IMR-90 (cell line): ENCODE measurements around the gene LANCL3. TPM values are rescaled to one million over a fixed set of nuclear protein-coding genes. Genes with fewer than 3 reads are reported as not detected.
"Not testable (repeated sequence)": the region's sequence is repeated elsewhere in the genome, so short reads cannot be mapped to it uniquely, and the experiment has no call there.

Source experiments
- ATAC-seq: fragments of 200-7000 bp; cut with Tn5 transposase; 2 replicates; pipeline ENCODE4 v1.9.1; 2020; ENCODE audit warnings: low read depth, mild to moderate bottlenecking, moderate library complexity
- BruUV-seq: library from RNA; stranded (reverse); fragments of 400-500 nt; replicated peaks from 2 replicates; lab custom pipeline; 2021; lab: Mats Ljungman, UMichigan
- CTCF ChIA-PET: fragments of 300-600 bp; formaldehyde crosslinking; extraction: SDS; loops from one replicate; lab custom pipeline; 2021; ENCODE audit warnings: antibody characterized with exemption; lab: Yijun Ruan, JAX
- POLR2A ChIA-PET: fragments of 300-600 bp; sonication (Branson Sonifier 250); formaldehyde crosslinking; loops from one replicate; lab custom pipeline; 2022; ENCODE audit warnings: antibody characterized with exemption; ENCODE audit not compliant: unreplicated experiment; lab: Charles Lee
- DNase-seq: peaks from one replicate; pipeline ENCODE4 v3.0.0; 2013
- H2AFZ ChIP-seq: replicated peaks from 2 replicates; pipeline ENCODE3; 2013; ENCODE audit warnings: low read length, mild to moderate bottlenecking; ENCODE audit not compliant: poor library complexity
- H2AK5ac ChIP-seq: 2 replicates; pipeline ENCODE4 v1.6.1; 2013; ENCODE audit warnings: low read depth, low read length, inconsistent platforms
- H2AK9ac ChIP-seq: replicated peaks from 2 replicates; pipeline ENCODE3; 2013; ENCODE audit warnings: mild to moderate bottlenecking, low read depth, low read length, moderate library complexity; ENCODE audit not compliant: poor library complexity
- H2BK120ac ChIP-seq: 2 replicates; pipeline ENCODE4 v1.6.1; 2013; ENCODE audit warnings: low read depth, low read length, inconsistent platforms
- H2BK15ac ChIP-seq: 3 replicates; pipeline ENCODE4 v1.6.1; 2013; ENCODE audit warnings: low read depth, low read length, inconsistent platforms
- H2BK20ac ChIP-seq: 2 replicates; pipeline ENCODE4 v1.6.1; 2013; ENCODE audit warnings: low read depth, mild to moderate bottlenecking, inconsistent platforms, low read length, moderate library complexity
- H2BK5ac ChIP-seq: 2 replicates; pipeline ENCODE4 v1.6.1; 2013; ENCODE audit warnings: mild to moderate bottlenecking, low read depth, low read length, inconsistent platforms; ENCODE audit not compliant: poor library complexity, severe bottlenecking
- H3K14ac ChIP-seq: replicated peaks from 2 replicates; pipeline ENCODE4 v1.6.1; 2013; ENCODE audit warnings: low read depth, low read length, inconsistent platforms
- H3K18ac ChIP-seq: 2 replicates; pipeline ENCODE4 v1.6.1; 2013; ENCODE audit warnings: low read depth, low read length, control low read depth
- H3K23ac ChIP-seq: 2 replicates; pipeline ENCODE4 v1.6.1; 2013; ENCODE audit warnings: low read depth, low read length, inconsistent platforms
- H3K27ac ChIP-seq: 2 replicates; pipeline ENCODE4 v1.5.1; 2013; ENCODE audit warnings: mild to moderate bottlenecking, control low read depth, low read length; ENCODE audit not compliant: insufficient read depth
- H3K27me3 ChIP-seq: 2 replicates; pipeline ENCODE4 v1.6.1; 2013; ENCODE audit warnings: low read length; ENCODE audit not compliant: control insufficient read depth, insufficient read depth
- H3K36me3 ChIP-seq: 2 replicates; pipeline ENCODE4 v1.6.1; 2013; ENCODE audit warnings: low read length, mixed read lengths; ENCODE audit not compliant: control insufficient read depth, insufficient read depth
- H3K4ac ChIP-seq: 2 replicates; pipeline ENCODE4 v1.6.1; 2013; ENCODE audit warnings: low read depth, low read length, inconsistent platforms
- H3K4me1 ChIP-seq: 2 replicates; pipeline ENCODE4 v1.6.1; 2013; ENCODE audit warnings: low read length, mixed read lengths; ENCODE audit not compliant: control insufficient read depth, insufficient read depth
- H3K4me2 ChIP-seq: 2 replicates; pipeline ENCODE4 v1.6.1; 2013; ENCODE audit warnings: low read depth, mild to moderate bottlenecking, control low read depth, low read length, moderate library complexity
- H3K4me3 ChIP-seq: 2 replicates; pipeline ENCODE4 v1.5.1; 2013; ENCODE audit warnings: low read depth, mild to moderate bottlenecking, control low read depth, low read length, moderate library complexity; ENCODE audit not compliant: insufficient read depth
- H3K56ac ChIP-seq: 2 replicates; pipeline ENCODE4 v1.6.1; 2013; ENCODE audit warnings: low read length, inconsistent platforms; ENCODE audit not compliant: insufficient read depth; ENCODE audit errors: extremely low read depth
- H3K79me1 ChIP-seq, 2 experiments: 2 replicates each; pipeline ENCODE4 v1.6.1; 2013; ENCODE audit warnings: low read length in 2 of 2, inconsistent platforms in 1 of 2, low read depth in 1 of 2
- H3K9ac ChIP-seq: 2 replicates; pipeline ENCODE4 v1.6.1; 2013; ENCODE audit warnings: low read depth, low read length, control low read depth
- H3K9me1 ChIP-seq: 2 replicates; pipeline ENCODE4 v1.6.1; 2013; ENCODE audit warnings: low read length, inconsistent platforms; ENCODE audit not compliant: insufficient read depth
- H3K9me3 ChIP-seq: 2 replicates; pipeline ENCODE4 v1.6.1; 2013; ENCODE audit warnings: low read length; ENCODE audit not compliant: control insufficient read depth, insufficient read depth
- H4K20me1 ChIP-seq: 2 replicates; pipeline ENCODE4 v1.6.1; 2013; ENCODE audit warnings: low read length, inconsistent platforms; ENCODE audit not compliant: insufficient read depth
- H4K5ac ChIP-seq: 2 replicates; pipeline ENCODE4 v1.6.1; 2013; ENCODE audit warnings: mild to moderate bottlenecking, low read depth, low read length, control low read depth
- H4K8ac ChIP-seq, 2 experiments: 2 replicates each; pipeline ENCODE4 v1.6.1; 2013; ENCODE audit warnings: low read depth in 2 of 2, low read length in 2 of 2, control low read depth in 1 of 2, inconsistent platforms in 1 of 2
- H4K91ac ChIP-seq: 2 replicates; pipeline ENCODE4 v1.6.1; 2013; ENCODE audit warnings: low read depth, low read length, inconsistent platforms; ENCODE audit not compliant: insufficient read depth
- WGBS, 2 experiments: methylation state at CpG; one replicate each; pipeline versions ENCODE4 v1.1.5 to v1.1.7; 2013; ENCODE audit warnings: missing lambda C conversion rate in 2 of 2; ENCODE audit not compliant: insufficient read length in 1 of 2; ENCODE audit errors: extremely low coverage in 2 of 2; 5-methylcytosine and 5-hydroxymethylcytosine counted together
- dilution Hi-C: fragments of 300-500 bp; cut with HindIII; formaldehyde crosslinking; loops from one replicate; pipeline ENCODE4 v1.14.3; 2018; ENCODE audit warnings: low sequenced_read_pairs; ENCODE audit not compliant: unreplicated experiment
- in situ Hi-C: fragments of 300-500 bp; cut with MboI; formaldehyde crosslinking; loops from 3 replicates; pipeline ENCODE4 v1.14.3; 2019; ENCODE audit warnings: low sequenced_read_pairs, inconsistent platforms, mixed read lengths
- intact Hi-C: fragments of 100-400 bp; cut with micrococcal nuclease; formaldehyde crosslinking; loops from 2 replicates; pipeline ENCODE4 v1.10.0; 2022
- polyA plus RNA-seq, 3 experiments: library from polyadenylated mRNA; depleted of rRNA; stranded (reverse); fragments of >200 nt; gene quantifications; 2 replicates each; pipeline ENCODE4 v1.2.3, GENCODE V29; 2012; ENCODE audit warnings: low replicate concordance in 1 of 3
- total RNA-seq: library from RNA; depleted of rRNA; stranded (reverse); fragments of >200 nt; gene quantifications from 2 replicates; pipeline ENCODE4 v1.2.3, GENCODE V29; 2012

LANCL3 gene
- total and polyA plus RNA-seq, 2 of the 4 experiments (the other 2 are of a cell fraction), result not detected

DNA sequence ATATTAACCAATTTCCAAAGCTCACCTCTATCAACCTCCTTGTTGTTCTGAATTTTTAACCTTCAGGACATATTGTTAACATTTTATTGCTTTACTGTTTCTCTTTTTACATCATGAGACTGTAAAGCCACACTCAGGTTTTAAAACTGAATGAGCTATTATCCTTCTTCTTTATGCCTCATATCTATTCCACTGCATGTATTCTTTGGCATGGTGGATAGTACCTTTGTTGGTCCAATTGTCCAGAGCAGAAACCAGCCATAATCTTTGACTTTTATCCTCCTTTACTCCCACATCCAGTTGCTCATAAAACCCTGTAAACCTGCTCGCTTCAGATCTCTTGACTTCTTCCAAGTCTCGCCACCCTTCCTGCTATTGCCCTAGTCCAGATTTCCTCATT lies 6.2 kb upstream of the LANCL3 start:
- CTCF ChIA-PET, result interaction anchor here (0.7 kb wide), 1 partner anchor 666 kb away, joined by 3 read pairs; no protein-coding TSS in a partner anchor

DNA sequence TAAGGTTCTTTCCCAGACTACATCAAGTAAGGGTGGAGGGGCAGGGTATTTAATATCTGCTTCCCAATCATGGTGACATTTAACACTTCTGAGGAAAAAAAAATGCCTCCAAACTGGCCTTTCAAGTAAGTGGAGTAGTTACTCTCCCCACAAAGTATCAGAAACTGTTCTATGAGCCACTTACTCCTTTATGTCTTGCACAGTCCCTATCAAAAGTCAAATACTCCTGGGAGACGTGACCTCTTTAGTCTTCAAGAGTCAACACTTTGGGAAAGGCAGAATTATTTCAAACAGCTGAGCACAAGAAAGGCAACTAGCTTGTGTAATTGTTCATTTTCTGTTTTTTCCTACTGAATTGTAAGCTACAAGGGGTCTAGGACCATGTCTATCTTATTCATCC lies 1.1 kb upstream of the LANCL3 start:
- H2BK20ac ChIP-seq, H4K20me1 ChIP-seq, BruUV-seq, H4K5ac ChIP-seq, H3K18ac ChIP-seq, H3K79me1 ChIP-seq, H3K4ac ChIP-seq, H2AK5ac ChIP-seq, H3K36me3 ChIP-seq, dilution Hi-C loops, in situ Hi-C loops, ATAC-seq, CTCF ChIA-PET, H3K4me2 ChIP-seq, H3K4me1 ChIP-seq, H3K9ac ChIP-seq, H2AK9ac ChIP-seq, H2BK15ac ChIP-seq, H3K27me3 ChIP-seq, intact Hi-C loops, POLR2A ChIA-PET, H4K91ac ChIP-seq, H2BK120ac ChIP-seq, H3K14ac ChIP-seq, H3K9me1 ChIP-seq, H3K4me3 ChIP-seq, H3K23ac ChIP-seq, H2BK5ac ChIP-seq, H3K27ac ChIP-seq, H4K8ac ChIP-seq, DNase-seq, H3K56ac ChIP-seq, H2AFZ ChIP-seq, H3K9me3 ChIP-seq: not testable (repeated sequence)
- no CpG with 5 or more reads among the region's 1 CpG for WGBS, 2 experiments

More for the DNA sequence above, 6.2 kb upstream of the LANCL3 start:
- H3K56ac ChIP-seq, in situ Hi-C loops, H3K27ac ChIP-seq, H3K9me1 ChIP-seq, intact Hi-C loops, H3K9ac ChIP-seq, H4K20me1 ChIP-seq, DNase-seq, H3K4me1 ChIP-seq, H2BK15ac ChIP-seq, H2BK20ac ChIP-seq, H4K5ac ChIP-seq, H3K14ac ChIP-seq, H2AK5ac ChIP-seq, H2BK5ac ChIP-seq, H3K36me3 ChIP-seq, H3K9me3 ChIP-seq, BruUV-seq, H4K91ac ChIP-seq, dilution Hi-C loops, H2AFZ ChIP-seq, H3K18ac ChIP-seq, H3K4me3 ChIP-seq, ATAC-seq, H3K79me1 ChIP-seq, POLR2A ChIA-PET, H3K4me2 ChIP-seq, H3K27me3 ChIP-seq, H3K4ac ChIP-seq, H4K8ac ChIP-seq, H3K23ac ChIP-seq, H2BK120ac ChIP-seq, H2AK9ac ChIP-seq: not testable (repeated sequence)
- WGBS, 2 experiments, result 48% methylated on average over 2 of the region's 2 CpGs; no CpG with 5 or more reads in 1 of the 2 experiments
